GM23248 (cell line): ENCODE results near the gene KBTBD8.

ENCODE experiments used
- EZH2 ChIP-seq: fragments of 200-600 bp; sonication (generic); IDR thresholded peaks from 2 replicates; pipeline ENCODE4 v1.6.1; 2018; ENCODE audit warnings: antibody characterized with exemption, mild to moderate bottlenecking; ENCODE audit not compliant: insufficient read depth, poor library complexity, severe bottlenecking
- EZH2phosphoT487 ChIP-seq: fragments of 200-600 bp; sonication (generic); IDR thresholded peaks from 2 replicates; pipeline ENCODE4 v1.6.1; 2018; ENCODE audit warnings: antibody characterized with exemption, moderate library complexity, mild to moderate bottlenecking, low read depth; ENCODE audit not compliant: insufficient read depth

- TF ChIP-seq EZH2 (no peak), EZH2phosphoT487 (no peak)
Observed at GRCh38 chr3:66962664-66963063, 35.4 kb upstream of the KBTBD8 start.
